ENCODE results near the gene RNF220. TPM values are rescaled to one million over a fixed set of nuclear protein-coding genes. Genes with fewer than 3 reads are reported as not detected.

RNF220 gene
- total and polyA plus RNA-seq, 2 of the 4 experiments (the other 2 are of a cell fraction), result 71.8 to 77.1 TPM

GRCh38 chr1:44643721-44644334 lies 238.8 kb downstream of the RNF220 start:
- no peak overlapping the region for H3K9ac ChIP-seq (ENCODE audit: low read depth, low read length)
- no peak overlapping the region for H4K91ac ChIP-seq (ENCODE audit: insufficient read depth, low read depth, low read length)
- no peak overlapping the region for H4K8ac ChIP-seq (ENCODE audit: low read depth in 2 of 2, low read length in 2 of 2)
- ATAC-seq (ENCODE audit: low read depth) (no peak), DNase-seq (no peak)
- no peak overlapping the region for H3K56ac ChIP-seq (ENCODE audit: extremely low read depth, insufficient read depth, low read length)
- H3K9me3 ChIP-seq (ENCODE audit: control insufficient read depth, insufficient read depth, low read length), result no peaks in the 10 kb centered on the region
- H4K5ac ChIP-seq (ENCODE audit: low read depth, low read length), result no peak overlapping the region
- H3K9me1 ChIP-seq (ENCODE audit: insufficient read depth, low read length), result peaks cover 22% of the 10 kb centered on the region
- no peak overlapping the region for H2AFZ ChIP-seq (replicated peaks; ENCODE audit: low read length, poor library complexity)
- no peak overlapping the region for H2AK5ac ChIP-seq (ENCODE audit: low read depth, low read length)
- peaks cover 19% of the 10 kb centered on the region for H3K4me1 ChIP-seq (ENCODE audit: control insufficient read depth, insufficient read depth, low read length)
- BruUV-seq (replicated peaks), result no TSS peak
- H3K79me1 ChIP-seq (ENCODE audit: low read depth in 1 of 2, low read length in 2 of 2), result peaks cover 16 to 45% of the 10 kb centered on the region in 2 experiments
- H2BK20ac ChIP-seq (ENCODE audit: low read depth, low read length), result no peak overlapping the region
- H3K27ac ChIP-seq (ENCODE audit: insufficient read depth, low read length), result no peak overlapping the region
- dilution Hi-C loops (cut with HindIII; ENCODE audit: low sequenced_read_pairs, unreplicated experiment), result no loop called here
- H3K23ac ChIP-seq (ENCODE audit: low read depth, low read length), result no peak overlapping the region
- no peak overlapping the region for H2BK5ac ChIP-seq (ENCODE audit: low read depth, low read length, poor library complexity, severe bottlenecking)
- H3K36me3 ChIP-seq (ENCODE audit: control insufficient read depth, insufficient read depth, low read length), result peaks cover 64% of the 10 kb centered on the region
- ChIA-PET POLR2A (ENCODE audit: unreplicated experiment) (no interaction called here), CTCF (no interaction called here)
- no peak overlapping the region for H2BK15ac ChIP-seq (ENCODE audit: low read depth, low read length)
- peaks cover 46% of the 10 kb centered on the region for H4K20me1 ChIP-seq (ENCODE audit: insufficient read depth, low read length)
- H3K4me3 ChIP-seq (ENCODE audit: insufficient read depth, low read depth, low read length), result no peak overlapping the region
- H3K27me3 ChIP-seq (ENCODE audit: control insufficient read depth, insufficient read depth, low read length), result no peaks in the 10 kb centered on the region
- peak overlapping the region; percentile 79 for H2AK9ac ChIP-seq (replicated peaks; ENCODE audit: low read depth, low read length, poor library complexity)
- in situ Hi-C loops (cut with MboI; ENCODE audit: low sequenced_read_pairs), result no loop called here
- intact Hi-C loops (cut with micrococcal nuclease), result no loop called here
- H3K14ac ChIP-seq (replicated peaks; ENCODE audit: low read depth, low read length), result no peak overlapping the region
- H3K4me2 ChIP-seq (ENCODE audit: low read depth, low read length), result no peak overlapping the region
- no peak for TF ChIP-seq MAZ (IDR thresholded peaks at IDR 0.05; ENCODE audit: borderline replicate concordance, low read depth, low read length)
- no peak for TF ChIP-seq MXI1 (IDR thresholded peaks at IDR 0.05; ENCODE audit: borderline replicate concordance, low read depth, low read length)
- TF ChIP-seq CEBPB (IDR thresholded peaks at IDR 0.05; ENCODE audit: low read depth, low read length), result no peak
- no peak for TF ChIP-seq MAFK (IDR thresholded peaks at IDR 0.05; ENCODE audit: low read depth, low read length)
- TF ChIP-seq CTCF (conservative IDR thresholded peaks at IDR 0.05; ENCODE audit: low read depth, low read length), result no peak
- no peak for TF ChIP-seq NFE2L2 (IDR thresholded peaks at IDR 0.05; ENCODE audit: low read depth, low read length)
- TF ChIP-seq POLR2A (IDR thresholded peaks at IDR 0.05; ENCODE audit: low read depth, low read length), result no peak
- TF ChIP-seq BHLHE40 (IDR thresholded peaks at IDR 0.05; ENCODE audit: low read depth, low read length), result no peak
- no peak for TF ChIP-seq RAD21 (IDR thresholded peaks at IDR 0.05; ENCODE audit: low read length)
- no peak for TF ChIP-seq ELK1 (IDR thresholded peaks at IDR 0.05; ENCODE audit: borderline replicate concordance, low read depth, low read length)
- no peak for TF ChIP-seq FOS (IDR thresholded peaks at IDR 0.05; ENCODE audit: low read depth, low read length)
- TF ChIP-seq USF2 (IDR thresholded peaks at IDR 0.05; ENCODE audit: low read depth, low read length), result no peak
- TF ChIP-seq RFX5 (IDR thresholded peaks at IDR 0.05; ENCODE audit: low read depth, low read length), result no peak
- TF ChIP-seq SMC3 (IDR thresholded peaks at IDR 0.05; ENCODE audit: low read depth, low read length), result no peak
- TF ChIP-seq RCOR1 (IDR thresholded peaks at IDR 0.05; ENCODE audit: insufficient replicate concordance, low read length), result no peak
- no peak for TF ChIP-seq CHD1 (IDR thresholded peaks at IDR 0.05; ENCODE audit: low read depth, low read length)
- no CpG with 5 or more reads among the region's 9 CpGs for WGBS, 2 experiments (ENCODE audit: extremely low coverage in 2 of 2, insufficient read length in 1 of 2)
- H2BK120ac ChIP-seq (ENCODE audit: low read depth, low read length), result no peak overlapping the region
- H3K4ac ChIP-seq (ENCODE audit: low read depth, low read length), result no peak overlapping the region
- no peak overlapping the region for H3K18ac ChIP-seq (ENCODE audit: low read depth, low read length)
